Amygdala (tissue), 56 donors: ENCODE data around the gene RAB27B.
"Not testable (repeated sequence)": the region's sequence is repeated elsewhere in the genome, so short reads cannot be mapped to it uniquely, and the experiment has no call there.

Experiments used
- DNase-seq, 56 donors: peaks; one replicate each; lab custom pipeline; 2025; lab: John Stamatoyannopoulos, UW

Gene RAB27B, protein sequence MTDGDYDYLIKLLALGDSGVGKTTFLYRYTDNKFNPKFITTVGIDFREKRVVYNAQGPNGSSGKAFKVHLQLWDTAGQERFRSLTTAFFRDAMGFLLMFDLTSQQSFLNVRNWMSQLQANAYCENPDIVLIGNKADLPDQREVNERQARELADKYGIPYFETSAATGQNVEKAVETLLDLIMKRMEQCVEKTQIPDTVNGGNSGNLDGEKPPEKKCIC

DNA sequence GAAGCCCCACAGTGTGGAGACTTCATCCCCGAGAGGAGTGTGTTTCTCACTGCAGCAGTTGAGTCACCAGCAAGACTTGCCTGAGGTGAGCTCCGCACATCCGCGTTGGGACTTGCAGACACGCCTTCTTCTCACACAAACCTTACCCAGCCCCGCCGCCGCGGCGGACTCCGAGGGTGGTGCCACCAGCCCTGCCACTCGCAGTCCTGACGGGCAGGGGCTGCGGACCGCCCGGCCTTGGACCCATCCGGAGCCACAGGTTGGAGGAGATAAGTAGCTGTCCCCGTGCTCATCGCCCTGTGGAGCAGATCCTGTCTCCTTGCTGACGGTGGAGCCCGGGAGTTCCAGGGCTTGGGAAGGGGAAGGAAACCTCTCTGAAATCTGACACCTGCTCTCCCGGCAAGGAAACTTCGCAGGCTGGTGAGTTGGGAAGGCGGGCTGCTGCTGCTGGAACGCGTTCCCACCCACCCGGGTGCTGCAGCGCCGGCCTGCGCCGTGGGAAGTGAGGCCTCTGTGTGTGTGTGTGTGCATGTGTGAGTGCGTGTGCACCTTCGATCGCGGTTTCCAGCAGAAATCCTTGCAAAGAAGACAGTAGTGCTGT lies at the start of gene RAB27B:
TSS of gene RAB27B (plus strand) at position 197 of the 601 bp plus-strand sequence. CDS start 49,109 bp downstream, outside the sequence.
- DNase-seq: peak in 42 of 56 donors; percentile 1 to 74 (median 25)

DNA sequence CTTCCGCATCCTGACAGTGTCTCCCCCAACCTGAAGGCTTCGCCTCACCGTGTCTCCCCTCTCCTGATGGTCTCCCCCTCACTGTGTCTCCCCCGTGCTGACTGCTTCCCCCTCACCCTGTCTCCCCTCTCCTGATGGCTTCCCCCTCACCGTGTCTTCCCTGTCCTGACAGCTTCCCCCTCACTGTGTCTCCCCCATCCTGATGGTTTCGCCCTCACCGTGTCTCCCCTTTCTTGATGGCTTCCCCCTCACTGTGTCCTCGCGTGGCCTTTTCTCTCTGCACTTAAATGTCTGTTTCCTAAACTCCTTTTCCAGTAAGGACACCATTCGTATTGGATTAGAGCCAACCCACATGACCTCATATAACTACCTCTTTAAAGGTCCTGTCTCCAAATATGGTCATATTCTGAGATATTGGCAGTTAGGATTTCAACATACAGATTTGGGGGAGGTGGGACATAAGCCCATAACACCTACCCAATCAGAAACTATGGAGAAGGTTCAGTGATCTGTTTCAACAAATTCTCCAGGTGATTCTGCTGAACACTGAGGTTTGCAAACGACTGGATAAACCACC lies 47.9 kb upstream of the RAB27B start:
- DNase-seq: no peak

DNA sequence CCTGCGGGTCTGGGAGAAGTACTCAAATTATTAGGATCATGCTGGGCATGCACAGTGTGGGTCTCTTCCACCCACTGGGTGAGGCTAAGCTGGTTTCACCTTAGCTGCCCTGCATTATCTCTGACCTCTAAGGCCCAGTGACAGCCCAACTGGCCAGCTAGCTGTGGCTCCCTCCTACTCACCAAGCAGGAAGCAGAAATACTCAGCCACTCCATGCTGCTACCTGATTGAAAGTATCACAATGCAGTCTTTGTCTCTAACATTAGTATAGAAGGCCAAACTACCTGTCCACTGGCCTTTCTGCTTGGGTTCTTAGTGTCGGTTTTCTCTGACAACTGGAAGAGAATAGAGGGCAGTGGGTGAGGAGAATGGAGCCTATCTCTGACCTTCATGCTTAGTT lies 47.3 kb upstream of the RAB27B start:
- DNase-seq: no peak

DNA sequence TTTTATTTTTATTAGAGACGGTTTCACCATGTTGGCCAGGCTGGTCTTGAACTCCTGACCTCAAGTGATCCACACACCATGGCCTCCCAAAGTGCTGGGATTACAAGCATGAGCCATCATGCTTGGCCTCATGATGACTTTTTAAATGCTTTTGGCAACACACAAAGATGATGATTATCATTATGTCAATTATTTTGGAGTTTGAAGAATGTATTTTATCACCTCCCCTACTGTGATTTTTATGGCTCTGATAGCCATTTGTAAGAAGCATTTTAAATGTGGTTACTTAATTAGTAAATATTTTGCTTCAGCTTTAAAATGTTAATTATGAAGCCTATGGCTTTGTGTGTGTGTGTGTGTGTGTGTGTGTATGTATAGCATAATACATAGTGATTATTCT lies 45.1 kb upstream of the RAB27B start:
- no peak for DNase-seq

DNA sequence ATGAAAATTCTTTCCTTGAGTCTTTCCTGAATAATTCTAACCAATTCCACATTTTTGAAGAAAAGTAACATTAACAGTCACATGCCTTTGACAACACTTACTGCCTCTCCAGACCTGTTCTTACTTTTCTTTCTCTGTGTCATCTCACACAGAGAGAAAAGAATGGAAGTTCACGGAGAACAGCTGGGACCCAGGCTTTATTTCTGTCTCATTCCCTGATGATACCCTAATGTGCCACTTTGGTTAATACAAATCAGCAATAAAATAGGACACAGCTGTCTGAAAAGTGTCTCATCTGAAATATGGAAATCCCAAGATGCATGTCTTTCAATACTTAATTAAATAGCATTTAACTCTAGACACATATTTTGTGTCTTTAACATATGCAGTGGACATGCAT lies 42.1 kb upstream of the RAB27B start:
- no peak for DNase-seq

DNA sequence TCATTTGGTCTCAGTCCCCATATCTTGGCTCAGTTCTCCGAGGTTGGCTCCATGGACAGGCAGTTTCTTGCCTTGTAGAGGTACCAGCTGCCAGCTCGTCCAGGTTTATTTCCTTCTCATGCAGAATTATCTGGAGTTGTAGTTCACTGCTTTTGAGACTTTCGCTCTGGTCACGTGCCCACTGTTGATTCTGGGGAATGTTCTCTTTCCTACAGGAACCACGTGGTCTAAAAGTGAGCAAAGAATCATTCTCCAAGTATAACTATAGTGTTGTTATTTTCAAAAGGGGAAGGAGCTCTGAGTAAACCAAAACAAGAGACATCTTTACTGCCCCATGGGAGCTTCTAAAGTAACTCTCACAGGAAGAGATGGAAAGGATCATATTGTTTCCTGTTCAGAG lies 41.2 kb upstream of the RAB27B start:
- no peak for DNase-seq

DNA sequence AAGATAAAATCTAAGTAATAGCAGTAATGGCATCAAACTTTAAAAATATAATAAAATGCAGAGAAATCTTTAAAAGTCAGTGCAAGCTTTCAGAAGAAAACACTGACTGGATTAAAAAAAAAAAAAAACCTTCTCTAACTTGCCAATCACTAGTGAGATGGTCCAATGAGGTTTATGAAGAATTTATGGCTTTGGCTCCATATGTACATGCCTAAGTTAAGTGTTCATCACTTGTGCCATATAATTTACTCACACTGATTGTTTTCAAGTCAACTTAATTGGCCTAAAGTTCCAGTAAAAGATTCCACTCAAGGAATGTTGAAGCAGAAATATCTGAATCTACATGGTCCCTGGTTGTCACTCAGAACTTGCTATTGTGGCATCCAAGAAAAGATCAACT lies 40.7 kb upstream of the RAB27B start:
- no peak for DNase-seq

DNA sequence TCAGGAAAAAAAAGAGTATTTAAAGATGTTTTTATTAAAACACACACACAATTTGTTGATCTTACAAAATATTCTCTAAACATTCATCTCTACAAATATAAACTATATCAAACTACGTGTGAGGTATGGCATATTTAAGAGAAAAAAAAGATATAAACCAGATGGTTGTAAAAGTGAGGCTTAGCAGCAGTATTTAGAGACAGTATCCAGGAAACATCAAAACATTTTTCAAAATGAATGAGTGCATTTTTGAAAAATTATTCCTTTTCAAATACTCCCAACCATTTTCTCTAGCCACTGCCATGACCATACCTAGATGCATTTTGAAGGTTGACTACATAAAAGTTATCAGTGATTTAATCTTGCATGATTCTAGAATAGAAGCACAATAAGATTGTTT lies 38.2 kb upstream of the RAB27B start:
- DNase-seq: no peak

DNA sequence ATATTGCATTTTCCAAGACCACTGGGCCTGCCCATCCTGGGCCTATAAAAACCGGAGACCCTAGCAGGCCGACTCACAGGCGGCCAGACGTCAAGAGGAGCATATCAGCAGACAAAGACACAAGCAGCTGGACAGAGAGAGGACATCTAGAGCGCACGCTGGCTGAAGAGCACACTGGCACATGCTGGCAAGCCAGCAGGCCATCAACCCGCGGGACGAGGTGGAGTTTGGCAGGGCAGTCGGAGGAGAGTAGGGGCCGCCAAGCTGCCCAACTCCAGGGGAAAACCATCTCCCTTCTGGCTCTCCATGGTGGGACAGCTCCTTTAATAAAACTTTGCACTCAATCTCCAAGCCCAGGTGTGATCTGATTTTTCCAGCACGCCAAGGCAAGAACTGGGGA lies 36.6 kb upstream of the RAB27B start:
- no peak for DNase-seq

DNA sequence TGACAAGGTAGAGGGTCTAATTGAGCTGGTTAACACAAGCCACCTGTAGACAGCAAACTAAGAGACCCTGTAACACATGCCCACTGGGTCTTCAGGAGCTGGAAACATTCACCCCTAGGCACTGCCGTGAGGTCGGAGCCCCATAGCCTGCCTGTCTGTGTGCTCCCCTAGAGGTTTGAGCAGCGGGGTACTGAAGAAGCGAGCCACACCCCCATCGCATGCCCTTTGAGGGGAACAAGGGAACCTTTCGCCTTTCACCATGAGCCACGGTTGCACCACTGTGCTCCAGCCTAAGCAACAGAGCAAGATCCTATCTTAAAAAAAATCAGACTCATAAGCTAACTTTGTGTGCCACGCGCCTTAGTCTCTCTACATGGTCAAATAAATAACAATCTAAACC lies 36.2 kb upstream of the RAB27B start:
- DNase-seq: no peak

DNA sequence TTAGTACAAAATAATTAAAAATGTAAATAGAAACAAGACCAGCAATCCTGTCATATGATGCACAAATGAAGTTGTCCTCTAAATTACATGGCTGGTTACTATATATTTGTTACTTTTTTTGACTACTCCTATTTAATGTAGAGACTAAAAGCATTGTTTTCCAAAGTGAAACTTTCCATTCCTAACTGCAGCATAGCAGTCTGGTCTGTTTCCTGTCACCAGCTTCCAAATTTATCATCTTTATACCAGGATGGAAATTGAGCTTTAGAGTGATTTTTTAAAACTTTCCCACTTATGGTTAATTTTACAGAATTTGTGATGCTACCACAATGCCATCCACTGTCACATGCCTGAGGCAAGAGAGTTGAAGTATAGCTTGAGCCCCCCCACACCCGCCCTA lies 33.5 kb upstream of the RAB27B start:
- no peak for DNase-seq

DNA sequence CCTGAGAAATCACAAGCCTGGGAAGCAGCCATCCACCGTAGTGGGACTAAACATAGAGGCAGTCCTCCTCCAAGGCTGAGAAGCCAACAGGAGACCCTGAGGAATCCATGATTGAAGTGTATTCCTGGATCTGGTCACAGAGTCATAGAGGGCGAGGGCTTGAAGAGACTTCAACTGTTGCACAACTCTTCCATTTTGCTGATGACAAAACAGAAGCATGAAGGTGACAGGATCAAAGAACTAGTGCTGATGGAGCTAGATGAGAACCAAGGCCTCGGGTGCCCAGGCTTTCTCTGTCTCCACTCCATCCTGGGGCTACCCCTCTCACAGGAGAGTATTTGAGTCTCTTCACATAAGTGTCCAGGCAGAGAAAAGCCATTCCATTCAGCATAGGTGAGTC lies 30.1 kb upstream of the RAB27B start:
- DNase-seq: no peak

DNA sequence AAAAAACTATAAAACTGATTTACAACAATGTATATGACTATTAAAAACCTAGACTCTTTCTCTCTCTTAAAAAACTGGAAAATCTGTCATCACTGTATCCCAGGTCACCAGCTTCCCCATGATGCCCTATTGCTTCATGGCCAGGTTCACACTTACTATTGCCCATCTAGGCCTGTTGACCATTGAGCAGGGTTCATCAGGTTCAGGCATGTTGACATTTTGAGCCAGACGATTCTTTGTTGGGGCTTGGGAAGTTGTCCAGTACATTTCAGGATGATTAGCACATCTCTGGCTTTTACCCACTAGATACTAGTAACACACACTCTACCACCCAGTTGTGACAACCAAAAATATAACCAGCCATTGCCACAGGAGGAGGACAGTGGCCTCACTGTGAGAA lies 26.9 kb upstream of the RAB27B start:
- DNase-seq: no peak

DNA sequence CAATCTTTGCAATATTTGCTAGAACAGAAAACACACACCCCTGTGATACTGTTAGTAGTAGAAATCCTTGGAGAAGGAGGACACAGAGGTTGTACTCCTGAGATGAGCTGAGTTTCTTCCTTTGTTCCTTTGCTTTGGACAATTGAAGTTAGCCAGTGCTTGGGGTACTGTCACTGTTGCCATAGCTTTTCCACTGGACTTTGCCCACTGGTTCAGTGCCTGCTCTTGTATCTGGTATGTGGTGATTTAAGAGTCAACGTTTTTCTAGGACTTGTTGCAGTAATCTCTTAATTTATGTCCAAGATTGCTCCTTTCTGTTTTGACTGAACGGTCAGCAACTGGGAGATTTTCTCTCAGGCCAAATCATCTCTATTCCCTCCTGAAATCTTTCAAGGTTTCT lies 26.1 kb upstream of the RAB27B start:
- DNase-seq: no peak

DNA sequence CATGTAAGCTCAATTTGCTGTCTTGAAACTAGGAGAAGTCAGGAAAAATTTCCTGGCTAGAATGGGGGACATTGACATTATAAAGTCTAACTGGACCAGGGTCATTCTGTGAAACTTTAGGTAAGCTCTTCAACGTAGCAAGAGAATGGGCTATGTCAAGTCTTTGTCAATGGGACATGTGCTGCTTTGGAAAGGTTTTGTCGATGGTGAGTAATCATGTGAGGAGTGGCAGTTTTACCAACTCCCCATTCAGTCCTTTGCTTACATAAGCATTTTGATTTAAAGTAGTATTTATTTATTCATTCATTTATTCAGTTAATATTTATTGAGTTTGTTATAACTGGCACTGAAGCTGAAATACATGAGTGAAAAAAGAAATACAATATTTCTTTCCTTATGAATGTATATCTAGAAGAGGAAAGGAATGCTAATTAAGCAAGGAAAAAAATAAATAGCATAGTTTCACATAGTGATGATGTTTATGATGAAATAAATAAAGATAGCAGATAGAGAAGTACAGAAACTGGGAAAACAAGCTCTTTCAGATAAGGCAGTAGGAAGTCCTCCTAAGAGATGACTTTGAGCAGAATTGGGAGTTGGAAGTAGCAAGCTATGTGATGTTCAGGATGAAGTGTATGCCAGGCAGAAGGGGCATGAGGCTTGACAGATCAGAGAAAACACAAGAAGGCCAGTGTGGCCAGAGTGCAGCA lies 25.4 kb upstream of the RAB27B start:
- no peak for DNase-seq

DNA sequence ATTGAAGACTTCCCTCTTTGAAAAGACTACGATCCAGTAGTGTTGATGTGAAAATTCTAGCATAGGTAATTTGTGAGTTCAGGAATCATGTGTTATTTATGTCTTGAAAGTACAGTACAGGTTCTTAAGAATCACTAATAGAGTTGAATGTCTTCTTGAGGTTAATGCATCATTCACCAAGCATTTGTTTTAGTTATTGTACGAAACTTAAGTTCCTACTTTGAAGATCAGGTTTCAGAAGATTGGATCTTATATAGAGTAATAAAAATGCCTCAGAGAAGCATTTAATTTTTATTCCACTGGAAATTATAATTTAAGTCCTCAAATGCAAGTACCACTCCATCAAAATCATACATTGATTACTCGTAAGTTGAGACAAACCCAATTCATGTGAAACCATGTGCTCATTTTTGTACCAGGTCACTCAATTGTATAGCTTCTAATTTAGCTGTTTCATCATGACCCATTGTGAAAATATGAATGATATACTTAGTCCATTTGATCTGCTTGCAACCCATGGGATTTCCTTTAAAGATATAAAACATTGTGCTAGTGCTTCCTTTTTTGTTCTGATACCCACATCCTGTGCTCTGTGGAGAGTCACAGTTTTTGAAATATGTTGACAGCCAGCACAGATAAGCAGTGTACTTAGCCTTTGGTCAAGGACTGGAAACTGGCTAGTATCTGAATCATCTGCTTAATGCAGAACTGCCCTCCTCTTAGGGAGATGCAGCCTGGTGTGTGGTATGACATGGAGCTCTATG lies 22.5 kb upstream of the RAB27B start:
- no peak for DNase-seq

DNA sequence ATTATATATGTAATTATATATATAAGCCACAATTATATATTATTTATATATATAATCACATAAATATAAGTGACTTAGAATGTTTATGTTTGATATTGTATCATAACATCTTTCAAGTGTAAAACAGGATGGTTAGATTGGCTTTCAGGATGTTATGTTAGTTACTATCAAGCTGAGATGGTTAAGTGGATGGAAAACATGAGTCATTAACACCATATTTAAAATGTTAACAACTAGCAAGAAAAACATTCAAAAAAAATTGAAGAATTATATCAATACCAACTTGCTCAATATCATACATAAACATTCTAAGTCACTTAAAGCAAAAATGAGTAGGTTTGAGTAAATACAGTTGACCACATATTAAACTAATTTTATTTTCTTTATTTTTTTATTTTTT lies 21.8 kb upstream of the RAB27B start:
- no peak for DNase-seq

DNA sequence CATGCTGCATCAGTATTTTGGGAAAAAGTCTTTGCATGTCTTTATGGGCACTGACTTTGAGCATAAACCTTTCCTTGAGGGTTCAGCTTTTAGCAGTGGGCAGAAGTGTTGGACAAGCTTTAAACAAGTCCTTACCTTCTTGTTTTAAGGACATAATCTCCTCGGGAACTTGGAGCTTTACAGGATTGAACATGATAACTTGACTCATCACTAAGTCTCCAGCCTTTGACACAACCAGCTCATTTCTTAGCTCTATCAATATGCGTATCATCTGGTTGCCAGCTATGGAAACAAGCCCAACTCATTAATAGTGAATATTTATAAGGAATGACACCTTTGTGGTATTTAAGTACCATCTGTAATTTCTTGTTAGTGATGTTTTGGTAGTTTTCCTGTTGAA lies 21.0 kb upstream of the RAB27B start:
- no peak for DNase-seq

DNA sequence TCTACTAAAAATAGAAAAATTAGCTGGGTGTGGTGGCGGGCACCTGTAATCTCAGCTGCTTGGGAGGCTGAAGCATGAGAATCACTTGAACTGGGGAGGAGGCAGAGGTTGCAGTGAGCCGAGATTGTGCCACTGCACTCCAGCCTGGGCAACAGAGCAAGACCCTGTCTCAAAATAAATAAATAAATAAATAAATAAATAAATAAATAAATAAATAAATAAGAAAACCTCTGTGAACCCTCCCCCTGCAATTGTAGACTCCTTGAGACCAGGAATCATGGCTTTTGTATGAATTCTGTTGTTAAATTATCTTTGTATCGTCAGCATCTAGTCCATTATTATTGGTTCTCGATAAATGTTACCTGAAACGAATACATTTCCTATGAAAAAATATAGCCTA lies 17.6 kb upstream of the RAB27B start:
- not testable (repeated sequence) for DNase-seq

DNA sequence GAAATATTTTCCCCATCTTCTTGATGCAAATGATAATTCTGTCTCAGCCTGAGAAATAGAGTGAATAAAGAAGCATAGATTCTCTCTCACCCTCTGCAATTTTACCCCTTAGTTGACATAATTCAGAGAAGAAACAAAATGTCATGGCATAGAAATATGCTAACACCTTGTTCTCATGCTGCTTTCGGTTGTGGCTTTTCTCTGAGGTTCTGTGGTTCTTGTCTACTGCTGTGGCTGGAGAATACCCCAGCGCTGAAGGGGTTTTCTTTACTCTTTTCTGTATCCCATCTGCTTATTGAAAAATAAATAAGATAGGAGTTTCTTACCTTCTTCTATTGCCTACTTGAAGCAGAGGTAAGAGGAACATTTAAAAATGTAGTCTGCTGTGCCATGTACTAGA lies 15.4 kb upstream of the RAB27B start:
- DNase-seq: no peak

DNA sequence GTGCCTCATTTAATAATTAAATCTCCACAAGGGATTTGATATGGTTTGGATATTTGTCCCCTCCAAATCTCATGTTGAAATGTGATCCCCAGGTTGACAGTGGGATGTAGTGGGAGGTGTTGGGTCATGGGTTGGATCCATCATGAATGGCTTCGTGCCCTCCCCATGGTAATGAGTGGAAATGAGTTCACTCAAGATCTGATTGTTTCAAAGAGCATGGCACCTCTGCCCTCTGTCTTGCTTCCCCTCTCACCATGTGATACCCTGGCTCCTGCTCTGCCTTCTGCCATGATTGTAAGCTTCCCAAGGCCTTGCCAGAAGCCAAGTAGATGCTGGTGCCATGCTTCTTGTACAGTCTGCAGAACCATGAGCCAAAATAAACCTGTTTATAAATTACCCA lies 15.0 kb upstream of the RAB27B start:
- DNase-seq: no peak
